Measurements from ENCODE around the gene AMOTL1.
"Not testable (repeated sequence)": the region's sequence is repeated elsewhere in the genome, so short reads cannot be mapped to it uniquely, and the experiment has no call there.

Gene AMOTL1

DNA sequence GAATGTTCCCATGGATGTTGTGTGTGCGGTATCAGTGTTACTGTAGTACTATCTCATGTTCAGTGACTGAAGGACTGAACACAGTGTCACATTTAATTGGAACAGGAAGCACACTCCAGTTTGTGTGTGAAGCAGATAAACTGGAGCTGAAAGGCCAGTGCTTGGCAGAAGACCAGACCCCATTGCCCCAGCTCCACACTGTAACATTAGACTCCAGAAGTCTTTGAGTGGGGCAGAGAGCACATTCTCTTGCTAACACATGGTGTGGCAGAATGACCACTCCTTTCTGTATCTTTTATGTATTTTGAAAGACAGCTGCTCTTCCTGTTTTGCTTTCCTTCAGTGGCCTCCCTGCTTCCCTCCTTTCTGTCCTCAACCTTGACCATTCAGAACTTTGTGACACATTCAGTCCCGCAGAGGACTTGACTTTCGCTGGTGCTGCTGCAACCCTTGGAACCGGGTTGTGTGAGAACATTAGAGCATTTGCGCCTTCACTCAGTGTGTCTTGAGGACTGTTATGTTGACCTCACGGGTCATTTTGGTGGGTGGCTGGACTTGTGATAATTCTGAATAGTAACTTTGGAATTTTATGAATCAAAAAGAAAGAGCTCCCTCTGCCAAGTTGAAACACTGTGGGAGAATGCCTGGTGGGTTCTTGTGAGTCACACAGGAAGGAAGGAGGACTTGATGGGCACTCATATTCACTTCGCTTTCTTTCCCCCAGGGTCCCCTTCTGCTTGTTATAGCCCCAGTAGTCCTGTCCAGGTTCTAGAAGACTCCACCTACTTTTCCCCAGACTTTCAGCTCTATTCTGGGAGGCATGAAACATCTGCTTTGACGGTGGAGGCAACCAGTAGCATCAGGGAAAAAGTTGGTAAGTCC is 26.4 kb downstream of the AMOTL1 start:
- peak; percentile 59 for DNase-seq

DNA sequence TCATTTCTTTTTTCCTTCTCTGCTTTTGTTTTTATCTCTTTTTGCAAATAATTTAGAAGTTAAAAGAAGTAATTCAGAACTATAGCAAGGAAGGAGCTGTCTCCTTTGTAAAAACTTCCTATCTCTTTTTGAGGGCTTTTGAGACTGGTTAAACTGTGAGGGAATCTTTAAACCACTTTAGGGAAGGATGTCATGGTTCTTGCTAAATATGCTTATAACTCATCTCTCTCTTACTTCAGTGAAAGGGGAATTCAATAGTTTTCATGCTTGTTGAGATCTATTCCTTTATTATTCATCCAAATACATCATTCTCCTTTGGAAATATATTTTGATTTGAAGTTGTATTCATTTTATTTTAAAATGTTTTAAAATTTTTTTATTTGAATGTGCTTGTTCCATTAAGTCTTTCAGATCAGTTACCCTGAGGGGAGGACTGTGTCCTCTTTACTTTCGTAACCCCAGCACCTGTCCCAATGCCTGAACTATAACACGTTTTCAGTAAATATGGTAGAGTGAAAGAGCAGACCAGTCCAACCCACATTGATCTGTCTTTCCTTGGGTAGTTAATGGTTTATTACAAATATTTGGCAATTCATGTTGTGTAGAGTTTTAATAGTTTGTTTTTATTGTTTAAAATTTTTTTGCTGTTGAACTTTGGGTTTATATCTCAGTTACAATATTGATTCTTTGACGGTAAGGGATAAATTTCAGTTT is 27.5 kb downstream of the AMOTL1 start:
- DNase-seq, result no peak

DNA sequence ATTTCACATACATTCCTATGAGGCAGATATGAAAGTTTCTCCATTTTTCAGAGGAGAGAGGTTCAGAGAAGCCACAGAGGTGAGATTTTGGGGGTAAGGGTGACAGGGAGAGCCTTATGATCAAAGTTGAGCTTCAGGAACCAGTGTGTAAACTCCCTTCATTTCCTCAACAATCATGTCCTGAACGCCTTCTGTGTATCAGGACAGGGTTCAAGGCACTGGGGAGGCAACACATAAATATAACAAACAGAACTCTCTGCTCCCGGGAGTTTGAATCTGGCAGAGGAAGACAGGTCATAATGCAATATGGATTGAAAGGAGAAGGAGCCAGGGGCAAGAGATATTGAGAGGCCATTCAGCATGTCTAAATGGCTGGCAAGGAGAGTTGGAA is 28.0 kb downstream of the AMOTL1 start:
- DNase-seq, result no peak

DNA sequence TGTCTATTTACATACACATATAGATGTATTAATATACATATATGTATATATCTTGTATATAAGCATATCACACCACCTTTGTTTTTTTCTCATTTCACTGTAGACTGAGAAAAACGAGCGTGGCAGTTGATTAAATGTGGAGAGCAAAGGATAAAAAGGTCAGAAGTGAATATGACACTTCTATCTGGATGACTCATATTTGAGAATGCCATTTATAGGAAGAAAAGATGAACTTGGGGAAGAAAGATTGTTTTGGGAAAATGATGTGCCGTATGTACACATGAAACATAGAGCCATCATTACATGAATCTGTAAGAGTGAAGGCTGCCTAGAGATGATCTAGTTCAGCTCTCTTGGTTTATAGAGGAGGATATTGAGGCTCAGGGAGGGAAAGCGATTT is 28.7 kb downstream of the AMOTL1 start:
- DNase-seq, result no peak

DNA sequence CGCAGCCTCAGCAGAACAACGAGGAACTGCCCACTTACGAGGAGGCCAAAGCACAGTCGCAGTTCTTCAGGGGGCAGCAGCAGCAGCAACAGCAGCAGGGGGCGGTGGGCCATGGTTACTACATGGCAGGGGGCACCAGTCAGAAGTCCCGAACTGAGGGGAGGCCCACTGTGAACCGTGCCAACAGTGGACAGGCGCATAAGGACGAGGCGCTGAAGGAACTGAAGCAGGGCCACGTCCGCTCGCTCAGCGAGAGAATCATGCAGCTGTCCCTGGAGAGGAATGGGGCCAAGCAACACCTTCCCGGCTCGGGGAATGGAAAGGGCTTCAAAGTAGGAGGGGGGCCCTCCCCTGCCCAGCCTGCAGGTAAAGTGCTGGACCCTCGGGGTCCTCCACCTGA is 31.6 kb downstream of the AMOTL1 start:
- no peak for DNase-seq

DNA sequence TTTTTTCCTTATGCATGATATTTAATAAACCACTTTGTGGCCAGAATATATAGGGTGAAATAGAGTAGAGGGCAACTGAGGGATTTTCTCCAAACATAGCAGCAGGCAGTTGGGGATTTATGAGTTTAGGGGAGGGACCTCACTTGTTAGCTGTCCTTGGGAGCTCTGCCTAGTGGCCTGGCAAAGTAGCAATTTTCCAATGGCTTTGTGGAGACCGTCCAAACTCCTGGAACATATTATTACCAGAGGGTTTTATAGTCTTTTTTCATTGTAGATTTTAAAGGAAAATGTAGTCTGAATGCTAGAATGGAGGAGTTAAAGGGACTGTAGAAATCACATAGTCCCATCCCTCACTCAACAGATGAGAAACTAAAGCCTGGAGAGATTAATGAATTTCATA is 32.3 kb downstream of the AMOTL1 start:
- DNase-seq, result peak; percentile 94

DNA sequence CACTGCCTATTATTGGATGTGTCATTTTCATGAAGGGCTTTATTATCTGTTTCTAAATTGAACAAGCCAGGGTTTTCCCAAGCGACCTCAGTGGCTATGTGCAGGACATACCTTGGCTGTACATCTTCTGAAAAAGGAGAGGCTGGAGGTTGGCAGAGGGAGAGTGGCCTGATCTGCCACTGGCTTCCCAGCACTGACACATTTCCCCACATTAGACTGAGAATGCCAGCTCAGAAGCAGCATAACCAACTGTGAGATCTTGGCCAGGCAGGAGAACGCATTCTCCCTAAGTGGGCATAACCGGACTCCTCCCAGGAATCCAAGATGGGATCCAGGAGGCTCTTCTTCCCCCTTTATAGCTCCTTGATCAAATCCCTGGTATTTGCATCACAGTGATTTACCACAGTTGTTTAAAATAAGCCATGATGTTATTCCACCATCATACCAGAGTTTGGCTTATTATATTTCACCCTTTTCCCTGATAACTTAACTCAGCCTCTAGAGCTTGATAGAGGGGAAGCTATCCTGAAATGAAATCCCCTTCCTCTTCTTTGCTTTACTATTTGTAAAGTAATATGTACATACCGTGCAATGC is 33.8 kb downstream of the AMOTL1 start:
- DNase-seq, result no peak

DNA sequence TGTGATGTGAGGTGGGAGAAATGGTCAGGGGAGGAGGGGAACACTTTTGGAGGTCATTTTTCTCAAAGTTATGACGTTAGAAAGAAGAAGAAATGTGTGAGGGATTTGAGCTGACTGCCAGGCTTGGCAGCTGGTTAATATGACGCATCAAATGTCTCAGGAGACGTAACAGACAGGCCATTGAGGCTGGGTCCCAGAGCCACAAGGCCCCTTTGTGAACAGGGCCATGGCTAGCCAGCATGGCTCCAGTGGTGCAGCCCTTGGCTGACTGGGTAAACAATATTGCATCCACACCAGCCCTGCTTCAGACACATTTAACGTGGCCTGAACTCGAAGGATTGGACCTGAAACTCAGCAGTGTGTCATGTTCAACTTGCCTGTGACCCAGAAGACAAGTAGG is 34.3 kb downstream of the AMOTL1 start:
- DNase-seq, result no peak

DNA sequence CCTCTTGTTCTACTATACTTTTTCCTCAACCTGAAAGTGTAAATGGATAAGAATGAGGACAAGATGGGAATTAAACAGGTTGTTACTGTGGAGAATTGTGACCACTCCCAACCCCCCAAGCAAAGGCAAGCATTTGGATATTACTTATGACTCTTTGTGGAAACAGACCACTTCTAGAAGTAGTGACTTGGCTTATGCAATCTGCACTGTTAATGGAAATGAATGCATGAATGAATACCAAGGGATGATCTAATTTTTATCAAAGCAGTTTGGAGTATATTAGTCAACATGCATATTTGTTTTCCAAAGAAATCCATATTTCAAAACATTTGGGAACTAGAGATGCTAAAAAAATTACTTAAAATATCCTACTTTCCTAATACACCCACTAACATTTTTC is 35.3 kb downstream of the AMOTL1 start:
- no peak for DNase-seq

DNA sequence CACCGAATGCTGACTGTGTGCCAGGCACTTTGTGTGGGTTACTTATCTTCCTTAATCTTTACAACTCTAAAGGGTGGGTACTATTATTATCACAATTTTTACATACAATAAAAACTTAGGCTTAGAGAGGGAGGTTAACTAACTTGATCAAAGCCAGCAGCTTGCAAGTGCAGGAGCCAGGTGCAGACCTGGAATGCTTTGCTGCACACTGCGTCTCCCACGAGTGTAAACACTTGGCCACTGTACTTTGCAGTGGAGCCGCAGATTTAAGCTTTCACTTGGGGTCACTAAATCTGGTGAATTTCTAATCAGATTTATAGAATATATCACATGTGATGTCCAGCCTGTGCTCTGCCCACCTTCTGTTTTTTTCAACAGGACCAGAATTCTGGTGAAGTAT is 36.7 kb downstream of the AMOTL1 start:
- no peak for DNase-seq

DNA sequence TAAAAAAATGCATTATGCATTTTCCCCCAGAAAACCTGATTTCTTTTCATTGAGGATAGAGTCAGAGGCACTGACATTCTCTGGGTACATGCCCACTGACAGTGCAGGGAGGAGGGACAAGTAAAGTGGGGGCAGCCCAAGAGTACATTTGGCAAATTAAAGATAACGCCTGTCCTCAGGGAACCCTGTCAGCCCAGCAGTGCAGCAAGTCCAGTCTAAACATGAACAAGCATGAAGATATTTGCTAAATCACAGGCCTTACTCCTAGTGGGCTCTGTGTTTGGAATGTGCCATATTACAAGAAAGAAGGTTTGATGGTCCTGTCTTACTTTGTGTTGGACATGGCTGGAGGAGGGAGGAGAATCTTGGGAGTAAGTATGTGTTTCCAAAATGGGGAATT is 37.9 kb downstream of the AMOTL1 start:
- no peak for DNase-seq

DNA sequence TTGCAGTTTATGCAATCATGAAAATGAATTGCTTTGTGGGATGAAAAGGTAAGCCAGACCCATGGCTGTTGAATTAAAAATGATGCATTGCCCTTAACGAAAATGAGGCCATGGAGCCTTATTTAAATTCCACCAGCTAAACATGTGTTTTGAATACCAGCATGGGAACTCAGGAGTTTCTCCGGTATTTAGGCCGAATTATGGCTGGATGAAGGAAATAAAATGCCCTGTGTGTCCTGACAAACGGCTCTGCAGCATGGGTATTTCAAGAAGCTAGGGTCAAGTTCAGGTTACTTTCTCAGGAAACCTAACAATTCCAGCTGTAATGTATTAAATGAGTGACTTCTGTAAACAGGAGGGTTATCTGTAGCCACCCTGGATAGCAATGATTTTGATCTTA is 38.3 kb downstream of the AMOTL1 start:
- no peak for DNase-seq

DNA sequence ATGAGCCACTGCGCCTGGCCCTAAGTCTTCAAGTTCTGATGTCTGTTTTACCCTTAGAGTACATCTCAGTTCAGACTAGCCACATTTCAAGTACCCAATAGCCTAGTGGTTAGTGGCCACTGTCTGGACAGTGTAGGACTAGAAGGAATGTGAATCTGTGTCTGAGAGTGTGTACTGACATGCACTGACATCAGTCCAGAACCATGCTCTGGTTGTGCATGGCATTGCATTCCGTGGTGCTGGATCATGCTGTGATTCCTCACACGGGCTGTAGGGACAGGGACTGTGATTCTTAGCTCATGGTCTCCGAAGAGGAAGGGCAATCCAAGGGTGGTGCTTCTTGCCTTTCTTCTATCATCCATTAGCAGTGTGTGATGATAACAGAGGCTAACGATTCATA is 41.1 kb downstream of the AMOTL1 start:
- DNase-seq, result no peak

DNA sequence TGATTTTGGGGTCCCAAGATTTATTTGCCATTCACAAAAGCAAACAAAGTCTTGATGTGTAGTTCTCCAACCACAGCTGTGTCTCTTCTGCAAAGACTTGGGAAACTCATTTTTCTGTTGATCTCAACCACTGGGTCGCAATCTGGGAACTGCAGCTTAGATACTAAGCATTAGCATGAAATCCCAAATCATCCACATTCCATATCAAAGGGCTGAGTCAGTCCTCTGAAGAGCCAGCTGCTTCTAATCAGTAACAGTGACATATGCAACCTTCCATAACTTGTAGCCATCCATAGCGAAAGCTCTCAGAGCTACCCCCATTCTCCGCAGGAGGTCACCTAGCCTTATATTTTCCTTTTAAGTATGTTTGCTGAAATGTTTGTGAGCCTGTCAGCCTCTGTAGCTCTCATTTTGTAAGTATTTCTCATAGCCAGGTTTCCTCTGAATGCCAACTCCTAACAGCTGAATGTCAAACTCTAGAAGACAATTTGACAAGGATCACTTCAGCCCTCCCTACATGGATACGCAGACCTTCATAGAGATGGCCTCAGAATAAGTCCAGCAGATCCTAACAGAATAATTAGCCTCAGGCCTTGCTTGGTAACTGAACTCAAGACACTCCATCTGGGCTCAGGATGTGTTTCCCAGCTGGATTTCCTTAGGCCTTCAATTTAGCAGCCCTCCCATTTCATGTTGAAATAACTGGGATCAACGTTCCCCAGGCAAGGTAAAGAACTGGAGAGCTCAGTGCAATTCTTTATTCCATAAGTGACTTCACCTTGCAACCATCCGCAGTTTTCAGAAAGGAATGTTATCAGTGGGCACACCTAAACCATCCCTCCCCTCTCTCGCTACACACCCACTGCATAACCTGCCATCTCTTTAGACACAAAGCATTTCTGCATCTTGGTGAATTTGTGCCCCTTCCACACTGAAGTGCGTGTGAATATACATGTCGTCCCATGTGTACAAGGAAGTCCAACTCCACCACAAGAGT is 44.9 kb downstream of the AMOTL1 start:
- not testable (repeated sequence) for DNase-seq

DNA sequence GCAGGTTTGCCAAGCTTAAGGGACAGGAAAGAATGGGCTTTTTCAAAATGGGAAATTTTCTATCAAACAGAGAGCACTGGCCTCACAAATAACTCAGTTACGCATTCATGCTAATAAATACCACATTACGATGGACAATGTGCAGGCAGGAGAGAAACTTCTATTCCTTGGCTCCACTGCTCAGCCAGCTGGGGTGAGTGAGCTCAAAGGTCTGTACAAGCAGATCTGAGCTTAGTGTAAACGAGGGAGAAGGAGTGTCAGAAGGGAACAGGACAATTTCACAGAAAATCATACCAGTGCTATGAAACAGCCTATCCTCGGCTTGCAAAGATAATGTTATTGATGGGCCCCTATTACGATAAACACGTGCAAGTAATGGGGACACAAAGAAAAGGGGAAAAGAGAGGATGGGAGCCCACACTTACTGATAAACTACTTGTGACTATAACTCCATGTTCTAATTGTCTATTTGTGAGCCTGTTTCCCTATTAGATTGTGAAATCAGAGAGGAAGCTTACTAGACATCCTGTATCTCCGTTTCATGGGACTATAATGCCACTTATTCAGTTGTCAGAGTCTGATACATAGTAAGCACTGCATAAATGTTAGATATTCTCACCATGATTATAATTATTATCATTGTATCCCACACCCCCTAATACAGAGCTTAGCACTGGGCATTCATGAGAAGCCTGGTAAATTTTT is 46.3 kb downstream of the AMOTL1 start:
- no peak for DNase-seq

DNA sequence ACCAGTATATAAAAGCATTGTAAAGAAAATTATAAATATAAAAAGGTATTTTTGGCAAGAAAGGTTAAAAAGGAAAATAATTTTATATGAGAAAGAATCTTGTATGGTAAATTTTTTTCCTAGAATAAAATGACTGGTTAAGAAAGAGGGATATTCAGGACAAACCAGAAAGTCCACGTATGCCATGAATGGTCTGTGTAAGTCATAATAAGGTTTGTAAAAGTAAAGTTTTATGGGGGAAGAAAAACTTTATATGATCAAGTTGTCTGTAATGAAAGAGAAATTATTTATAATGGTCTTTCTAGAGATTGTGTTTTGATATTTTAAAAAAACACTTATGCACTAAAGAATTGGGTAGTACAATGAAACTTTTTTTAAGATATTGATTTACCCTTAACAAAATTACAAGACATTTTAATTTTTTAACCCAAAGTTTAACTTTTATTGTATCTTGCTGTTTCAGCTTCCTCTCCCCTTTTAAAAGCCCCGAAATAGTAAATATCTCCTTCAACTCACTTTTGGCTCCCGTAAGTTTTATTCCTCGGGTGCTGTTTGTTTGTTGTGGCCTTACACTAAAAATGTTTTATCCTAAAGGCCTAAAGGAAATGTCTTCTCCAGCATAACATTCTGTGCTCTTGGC is 47.7 kb downstream of the AMOTL1 start:
- DNase-seq, result no peak

DNA sequence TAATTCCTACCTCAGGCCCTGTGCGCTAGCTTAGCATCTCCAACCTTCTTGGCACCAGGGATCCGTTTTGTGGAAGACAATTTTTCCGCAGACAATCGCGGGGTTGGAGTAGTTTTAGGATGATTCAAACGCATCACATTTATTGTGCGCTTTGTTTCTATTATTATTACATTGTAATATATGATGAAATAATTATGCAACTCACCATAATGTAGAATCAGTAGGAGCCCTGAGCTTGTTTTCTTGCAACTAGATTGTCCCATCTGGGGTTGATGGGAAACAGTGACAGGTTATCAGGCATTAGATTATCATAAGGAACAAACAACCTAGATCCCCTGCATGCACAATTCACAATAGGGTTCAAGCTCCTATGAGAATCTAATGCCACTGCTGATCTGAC is 52.3 kb downstream of the AMOTL1 start:
- no peak for DNase-seq

DNA sequence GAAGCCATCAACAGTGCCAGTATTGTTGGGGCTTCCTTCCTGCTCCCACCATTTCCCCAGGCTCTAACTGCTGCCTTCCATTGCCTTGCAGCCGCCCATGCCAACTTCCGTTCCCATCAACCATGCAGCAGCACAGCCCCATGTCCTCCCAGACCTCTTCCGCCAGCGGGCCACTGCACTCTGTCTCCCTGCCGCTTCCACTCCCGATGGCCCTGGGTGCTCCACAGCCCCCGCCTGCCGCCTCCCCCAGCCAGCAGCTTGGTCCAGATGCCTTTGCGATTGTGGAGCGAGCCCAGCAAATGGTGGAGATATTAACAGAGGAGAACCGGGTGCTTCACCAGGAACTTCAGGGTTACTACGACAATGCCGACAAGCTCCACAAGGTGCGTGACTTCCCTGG is 53.3 kb downstream of the AMOTL1 start:
- DNase-seq, result no peak

DNA sequence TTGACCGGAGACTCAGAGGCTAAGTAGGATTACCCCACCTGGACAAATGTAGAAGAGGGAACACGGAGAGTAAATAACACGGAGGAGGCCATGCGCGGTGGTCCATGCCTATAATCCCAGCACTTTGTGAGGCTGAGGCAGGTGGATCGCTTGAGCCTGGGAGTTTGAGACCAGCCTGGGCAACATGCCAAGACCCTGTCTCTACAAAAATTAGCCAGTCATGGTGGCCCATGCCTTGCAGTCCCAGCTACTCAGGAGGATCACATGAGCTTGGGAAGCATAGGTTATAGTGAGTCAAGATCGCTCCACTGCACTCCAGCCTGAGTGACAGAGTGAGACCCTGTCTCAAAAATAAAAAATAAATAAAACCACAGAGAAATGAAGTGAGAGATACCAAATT is 53.9 kb downstream of the AMOTL1 start:
- DNase-seq, result no peak

DNA sequence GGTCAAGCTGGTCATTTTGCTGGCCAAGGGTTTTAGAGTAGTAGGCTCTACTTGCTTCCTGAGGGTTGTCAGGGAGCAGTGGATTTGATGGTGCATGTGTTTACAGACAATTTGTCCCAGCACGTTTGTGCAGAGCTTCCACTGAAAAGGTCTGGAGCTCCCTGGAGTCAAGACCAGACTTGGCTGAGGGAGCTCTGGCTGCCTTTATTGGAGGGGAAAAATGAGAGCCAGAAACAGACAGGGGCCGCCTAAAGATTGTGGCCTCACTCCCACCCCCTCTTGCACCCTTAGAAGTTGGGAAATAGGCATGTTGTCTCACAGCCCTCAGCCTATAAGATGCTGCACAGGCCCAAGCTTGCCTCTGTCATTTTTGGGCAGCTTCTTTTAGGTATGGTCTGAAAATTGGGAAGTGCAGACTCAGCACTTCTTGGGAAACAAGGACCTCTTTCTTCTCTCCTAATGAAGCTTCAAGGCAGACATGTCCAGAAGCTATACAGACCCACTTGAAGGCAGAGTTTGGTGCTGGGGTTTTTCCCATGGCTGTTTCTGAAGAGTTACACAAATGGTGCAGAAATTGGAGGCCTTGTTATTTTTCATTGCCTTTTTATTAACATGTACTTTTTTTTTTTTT is 55.1 kb downstream of the AMOTL1 start:
- DNase-seq, result no peak

DNA sequence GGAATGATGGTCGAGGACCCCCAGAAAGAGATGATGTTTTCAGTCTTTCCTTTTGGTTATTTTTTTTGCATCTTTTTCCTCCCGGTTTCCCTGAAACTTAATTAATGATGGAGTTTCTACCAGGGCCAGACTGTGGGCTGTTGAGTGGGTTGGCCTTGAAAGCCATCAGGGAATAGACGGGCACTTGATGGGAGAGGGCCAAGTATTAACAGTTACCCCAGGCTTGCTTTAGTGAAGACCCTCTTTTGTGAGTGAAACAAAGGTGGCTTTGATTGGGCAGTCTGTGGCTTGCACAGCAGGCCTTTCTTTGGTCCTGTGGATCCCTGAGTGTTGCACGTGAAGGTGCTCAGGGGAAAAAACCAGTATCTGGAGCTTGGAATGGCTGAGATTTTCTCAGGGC is 56.9 kb downstream of the AMOTL1 start:
- no peak for DNase-seq
